GM18951 (cell line): Measurements from ENCODE around the gene SLC1A7.
"Not testable (repeated sequence)": the region's sequence is repeated elsewhere in the genome, so short reads cannot be mapped to it uniquely, and the experiment has no call there.

Experiments
- POLR2A ChIP-seq: IDR thresholded peaks from 4 replicates; pipeline ENCODE4 v1.6.1; 2011; ENCODE audit warnings: mild to moderate bottlenecking; ENCODE audit not compliant: insufficient read length, insufficient read depth; ENCODE audit errors: extremely low read depth
- in situ Hi-C: fragments of 300-500 bp; cut with MboI; formaldehyde crosslinking; loops from one replicate; pipeline ENCODE4 v1.12.0; 2022; ENCODE audit warnings: low sequenced_read_pairs, mixed read lengths, inconsistent platforms; ENCODE audit not compliant: unreplicated experiment

SLC1A7 gene

GRCh38 chr1:53142226-53142853, at the start of gene SLC1A7:
Gene SLC1A7, minus strand, starts transcription at chr1:53142638. Its CDS starts 189 bp downstream, at chr1:53142449.
- no peak for TF ChIP-seq POLR2A
- in situ Hi-C loops: no loop called here

DNA sequence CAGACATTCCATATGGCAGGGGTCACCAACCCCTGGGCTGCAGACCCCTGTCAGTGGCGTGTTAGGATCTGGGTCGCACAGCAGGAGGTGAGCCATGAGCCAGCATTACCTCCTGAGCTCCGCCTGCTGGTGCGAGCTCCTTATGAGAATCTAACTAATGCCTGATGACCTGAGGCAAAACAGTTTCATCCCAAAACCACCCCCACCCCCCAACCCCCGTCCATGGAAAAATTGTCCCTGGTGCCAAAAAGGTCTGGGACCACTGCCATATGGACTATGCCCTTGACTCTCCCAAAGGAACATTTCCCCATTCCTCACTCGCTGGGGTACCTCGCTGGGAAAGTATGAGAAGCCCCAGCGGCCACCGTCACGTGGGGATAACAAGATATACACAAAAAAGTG, 47.8 kb upstream of the SLC1A7 start:
- in situ Hi-C loops: no loop called here
- no peak for TF ChIP-seq POLR2A

DNA sequence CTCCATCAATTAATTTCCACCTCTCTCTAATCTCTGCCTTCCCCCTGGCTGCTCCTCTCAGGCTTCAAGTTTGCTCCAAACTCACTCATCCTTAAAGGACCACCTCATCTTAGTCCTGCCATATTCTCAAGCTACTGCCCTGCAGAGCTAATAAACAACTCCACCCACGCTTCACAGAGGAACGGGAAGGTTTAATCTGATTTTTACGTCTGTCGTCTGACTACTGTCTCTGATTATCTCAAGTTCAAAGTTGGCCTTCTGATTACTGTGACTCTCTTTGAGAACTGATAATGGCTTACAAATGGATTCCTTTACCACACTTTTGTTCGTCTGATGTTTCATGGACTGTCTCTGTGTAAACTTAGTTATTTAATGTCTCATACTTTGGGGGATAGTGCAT, 46.6 kb upstream of the SLC1A7 start:
- in situ Hi-C loops: no loop called here
- TF ChIP-seq POLR2A: no peak

DNA sequence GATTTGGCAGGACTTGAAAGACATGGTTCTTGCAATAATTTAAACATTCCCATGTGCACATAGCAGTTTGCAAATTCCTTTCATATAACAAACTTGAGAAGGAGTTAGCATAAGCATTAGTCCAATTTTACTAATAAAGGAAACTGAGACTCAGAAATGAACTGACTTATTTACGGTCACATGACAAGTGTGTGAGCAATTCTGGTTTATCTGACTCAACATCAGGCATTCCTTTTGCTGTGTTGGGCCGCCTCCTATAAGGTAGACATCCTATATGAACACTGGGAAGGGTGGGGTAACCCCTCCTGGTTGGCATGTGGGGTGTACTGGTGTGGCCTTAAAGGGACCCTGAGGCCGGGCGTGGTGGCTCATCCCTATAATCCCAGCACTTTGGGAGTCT, 45.7 kb upstream of the SLC1A7 start:
- in situ Hi-C loops: no loop called here
- TF ChIP-seq POLR2A: no peak

DNA sequence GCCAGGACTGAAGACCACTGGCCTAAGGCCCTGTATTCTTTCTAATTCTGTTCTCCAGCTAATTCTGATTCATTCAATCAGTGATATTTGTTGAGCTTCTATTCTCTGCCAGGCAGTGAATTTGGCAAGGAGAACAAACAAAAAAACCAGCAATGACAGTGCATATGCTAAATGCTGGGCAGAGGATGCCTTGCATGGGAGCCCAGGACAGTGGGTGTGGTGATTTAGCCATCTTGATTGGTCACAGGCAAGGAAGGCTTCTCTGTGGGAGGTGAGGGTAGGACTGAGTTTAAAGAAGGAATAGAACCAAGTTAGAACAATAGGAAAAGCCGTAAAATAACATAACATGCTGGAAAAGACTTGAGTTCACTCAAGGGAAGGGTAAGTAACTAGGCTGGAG, 45.0 kb upstream of the SLC1A7 start:
- in situ Hi-C loops: no loop called here
- TF ChIP-seq POLR2A: no peak

DNA sequence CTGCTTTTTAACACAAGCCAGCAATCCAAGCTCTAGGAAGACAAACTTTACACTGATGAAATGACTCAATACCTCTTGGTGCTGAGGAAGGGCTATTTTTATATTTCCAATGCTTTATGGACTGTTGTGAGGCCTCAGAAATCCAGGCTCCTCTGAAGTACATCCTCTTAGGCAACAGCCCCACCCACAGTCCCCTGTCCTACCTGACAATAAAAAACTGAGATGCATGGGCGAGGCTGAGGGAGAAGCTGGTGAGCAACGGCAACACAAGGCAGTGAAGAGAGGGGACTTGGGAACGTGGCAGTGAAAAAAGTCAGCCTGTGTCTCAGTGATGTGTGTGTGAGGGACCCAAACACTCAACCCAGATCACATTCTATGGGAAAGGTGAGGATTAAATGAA, 44.1 kb upstream of the SLC1A7 start:
- in situ Hi-C loops: no loop called here

GRCh38 chr1:53185955-53186297, 43.5 kb upstream of the SLC1A7 start:
- in situ Hi-C loops: not testable (repeated sequence)

More for the DNA sequence above, 44.1 kb upstream of the SLC1A7 start:
- no peak for TF ChIP-seq POLR2A

GRCh38 chr1:53183095-53183990, 40.9 kb upstream of the SLC1A7 start:
- in situ Hi-C loops: no loop called here
- no peak for TF ChIP-seq POLR2A

DNA sequence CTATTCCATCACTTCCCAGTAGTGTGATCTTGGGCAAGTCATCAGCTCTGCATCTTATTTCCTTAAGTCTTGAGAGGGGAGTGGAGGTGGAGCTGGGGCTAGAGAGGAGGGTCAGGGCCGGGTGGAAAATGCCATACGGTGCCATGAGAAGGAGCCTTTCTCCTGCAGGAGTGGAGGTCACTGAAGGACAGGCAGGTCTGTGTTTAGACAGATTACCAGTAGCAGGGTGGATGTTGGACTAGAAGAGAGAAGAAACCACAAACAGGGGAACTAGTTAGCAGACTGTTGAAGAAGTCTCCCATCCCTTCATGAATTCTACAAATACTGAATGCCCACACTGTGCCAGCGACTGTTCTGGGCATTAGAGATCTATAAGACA, 40.3 kb upstream of the SLC1A7 start:
- no peak for TF ChIP-seq POLR2A
- in situ Hi-C loops: no loop called here

- in situ Hi-C loops: no loop called here
These were observed 39.7 kb upstream of the SLC1A7 start for GRCh38 chr1:53182111-53182593.

DNA sequence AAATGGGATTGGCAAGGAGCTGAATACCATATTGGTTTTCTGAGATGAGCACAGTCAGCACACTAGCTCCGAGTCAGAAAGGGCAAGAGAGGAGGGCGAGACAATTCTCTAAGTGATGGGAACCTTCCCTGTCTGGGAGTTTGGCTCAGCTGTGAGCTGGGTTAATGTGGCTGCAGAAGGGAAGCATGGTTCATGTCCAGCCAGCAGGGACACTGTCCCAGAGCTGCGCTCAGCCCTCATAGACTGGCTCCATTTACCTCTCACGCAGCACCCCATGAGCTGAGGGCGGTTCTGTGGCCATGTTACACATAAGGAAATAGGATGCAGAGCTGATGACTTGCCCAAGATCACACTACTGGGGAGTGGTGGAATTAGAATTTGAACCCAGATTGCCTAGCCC, 38.5 kb upstream of the SLC1A7 start:
- in situ Hi-C loops: no loop called here
- TF ChIP-seq POLR2A: no peak

More at GRCh38 chr1:53182111-53182593, 39.7 kb upstream of the SLC1A7 start:
- no peak for TF ChIP-seq POLR2A

- TF ChIP-seq POLR2A: no peak
- in situ Hi-C loops: no loop called here
These were observed 37.8 kb upstream of the SLC1A7 start for GRCh38 chr1:53180226-53180625.

DNA sequence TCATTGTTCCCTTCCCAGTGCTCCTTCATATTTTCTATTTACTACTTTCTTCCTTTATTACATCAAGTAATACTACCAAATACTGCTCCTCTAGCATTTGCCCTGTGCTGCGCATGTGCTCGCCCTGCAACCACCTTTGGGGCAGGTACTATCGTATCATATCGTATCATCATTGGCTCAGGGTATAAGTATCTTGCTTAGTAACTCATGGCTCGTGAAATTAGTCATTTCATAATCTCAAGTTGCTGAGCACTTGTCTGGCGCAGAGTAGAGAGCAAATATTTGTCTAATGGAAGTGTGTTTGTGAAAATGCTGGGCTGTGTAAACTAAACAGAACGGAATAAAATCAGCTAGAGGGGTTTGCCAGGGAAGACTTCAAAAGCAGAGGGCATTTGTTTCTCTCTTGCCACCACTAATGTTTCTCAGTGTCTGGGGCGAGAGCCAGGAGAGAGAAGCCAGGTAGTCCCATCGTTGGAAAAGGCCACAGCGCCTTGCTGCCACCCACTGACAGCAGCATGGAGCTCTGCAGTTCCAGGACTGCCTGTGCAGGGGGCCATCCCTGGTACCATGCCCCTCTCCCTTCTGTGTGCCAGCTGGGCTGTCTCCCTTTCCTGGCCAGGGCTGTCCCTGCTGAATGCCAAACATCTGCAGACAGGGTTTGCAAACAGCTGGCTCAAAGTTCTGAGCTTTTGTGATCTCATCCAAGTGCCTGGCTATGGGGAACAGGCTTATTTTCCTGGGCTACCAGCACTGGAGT, 34.2 kb upstream of the SLC1A7 start:
- TF ChIP-seq POLR2A: no peak
- in situ Hi-C loops: no loop called here

DNA sequence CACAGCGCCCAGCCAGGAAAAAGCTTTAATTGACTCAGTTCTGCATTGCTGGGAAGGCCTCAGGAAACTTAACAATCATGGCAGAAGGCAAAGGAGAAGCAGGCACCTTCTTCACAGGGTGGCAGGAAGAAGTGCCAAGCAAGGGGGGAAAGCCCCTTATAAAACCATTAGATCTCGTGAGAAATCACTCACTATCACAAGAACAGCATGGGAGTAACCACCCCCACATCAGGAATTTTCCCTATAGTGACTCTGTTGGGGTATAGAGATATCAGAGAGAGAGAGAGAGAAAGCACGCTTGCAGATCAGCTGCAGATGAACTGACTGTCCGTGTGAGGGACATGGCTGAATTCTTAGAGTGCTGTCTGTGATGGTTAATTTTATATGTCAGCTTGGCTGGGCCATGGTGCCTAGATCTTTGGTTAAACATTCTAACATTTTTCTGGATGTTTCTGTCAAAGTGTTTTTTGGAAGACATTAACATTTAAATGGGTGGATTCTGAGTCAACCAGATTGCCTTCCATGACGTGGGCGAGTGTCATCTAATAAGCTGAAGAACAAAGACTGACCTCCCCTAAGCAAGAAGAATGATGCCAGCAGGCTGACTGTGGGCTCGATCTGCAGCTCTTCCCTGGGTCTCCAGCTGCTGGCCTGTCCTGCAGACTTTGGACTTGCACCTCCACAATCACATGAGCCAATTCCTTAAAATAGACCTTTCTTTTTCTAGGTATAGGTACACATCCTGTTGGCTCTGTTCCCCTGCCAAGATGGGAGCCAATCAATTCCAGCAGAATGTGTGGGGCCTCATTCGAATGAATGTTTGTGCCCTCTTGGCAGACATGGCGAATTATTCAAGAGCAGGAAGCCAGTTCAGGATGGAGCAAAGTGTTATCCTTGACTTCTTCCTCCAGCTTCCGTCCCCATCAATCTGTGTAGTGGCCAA, 32.8 kb upstream of the SLC1A7 start:
- in situ Hi-C loops: no loop called here
- no peak for TF ChIP-seq POLR2A
